DMS153 (cell line): ENCODE data around the gene SLC8A1.

Experiments used
- DNase-seq: peaks from one replicate; lab custom pipeline; 2025; lab: John Stamatoyannopoulos, UW

SLC8A1 gene

GRCh38 chr2:40310303-40310702 lies 141.6 kb downstream of the SLC8A1 start:
- DNase-seq = no peak

- DNase-seq = no peak
These were observed 147.6 kb downstream of the SLC8A1 start for GRCh38 chr2:40304340-40304739.

- DNase-seq = no peak
These were observed 148.1 kb downstream of the SLC8A1 start for GRCh38 chr2:40303746-40304145.

- DNase-seq = no peak
These were observed 149.1 kb downstream of the SLC8A1 start for GRCh38 chr2:40302751-40303325.

GRCh38 chr2:40300391-40300790 lies 151.5 kb downstream of the SLC8A1 start:
- no peak for DNase-seq

GRCh38 chr2:40299781-40300180 lies 152.1 kb downstream of the SLC8A1 start:
- DNase-seq = no peak

GRCh38 chr2:40299173-40299572 lies 152.7 kb downstream of the SLC8A1 start:
- DNase-seq = no peak

GRCh38 chr2:40298026-40298425 lies 153.9 kb downstream of the SLC8A1 start:
- no peak for DNase-seq

GRCh38 chr2:40292291-40292690 lies 159.6 kb downstream of the SLC8A1 start:
- DNase-seq = no peak

- DNase-seq = no peak
These were observed 162.0 kb downstream of the SLC8A1 start for GRCh38 chr2:40289771-40290404.

GRCh38 chr2:40287773-40288172 lies 164.1 kb downstream of the SLC8A1 start:
- DNase-seq = no peak

- peak; percentile 45 for DNase-seq
These were observed 164.7 kb downstream of the SLC8A1 start for GRCh38 chr2:40287195-40287594.

GRCh38 chr2:40286721-40287120 lies 165.2 kb downstream of the SLC8A1 start:
- no peak for DNase-seq

- no peak for DNase-seq
These were observed 166.5 kb downstream of the SLC8A1 start for GRCh38 chr2:40285391-40285790.

- no peak for DNase-seq
These were observed 167.1 kb downstream of the SLC8A1 start for GRCh38 chr2:40284797-40285196.

- no peak for DNase-seq
These were observed 168.6 kb downstream of the SLC8A1 start for GRCh38 chr2:40283111-40283909.

- no peak for DNase-seq
These were observed 169.5 kb downstream of the SLC8A1 start for GRCh38 chr2:40282428-40282827.

- DNase-seq = no peak
These were observed 170.6 kb downstream of the SLC8A1 start for GRCh38 chr2:40281021-40281940.

- DNase-seq = no peak
These were observed 172.4 kb downstream of the SLC8A1 start for GRCh38 chr2:40279482-40279881.

GRCh38 chr2:40279001-40279400 lies 172.9 kb downstream of the SLC8A1 start:
- no peak for DNase-seq

GRCh38 chr2:40276076-40276475 lies 175.8 kb downstream of the SLC8A1 start:
- no peak for DNase-seq

- DNase-seq = no peak
These were observed 177.6 kb downstream of the SLC8A1 start for GRCh38 chr2:40274270-40274669.
